GM12873 (cell line): ENCODE data around the gene PRR33.

Source experiments
- CTCF ChIP-seq: IDR thresholded peaks from 2 replicates; pipeline ENCODE4 v1.5.1; 2012; ENCODE audit warnings: low read depth, mild to moderate bottlenecking, moderate library complexity, low read length, control low read depth; ENCODE audit not compliant: insufficient read depth; ENCODE audit errors: missing control alignments

Gene PRR33

DNA sequence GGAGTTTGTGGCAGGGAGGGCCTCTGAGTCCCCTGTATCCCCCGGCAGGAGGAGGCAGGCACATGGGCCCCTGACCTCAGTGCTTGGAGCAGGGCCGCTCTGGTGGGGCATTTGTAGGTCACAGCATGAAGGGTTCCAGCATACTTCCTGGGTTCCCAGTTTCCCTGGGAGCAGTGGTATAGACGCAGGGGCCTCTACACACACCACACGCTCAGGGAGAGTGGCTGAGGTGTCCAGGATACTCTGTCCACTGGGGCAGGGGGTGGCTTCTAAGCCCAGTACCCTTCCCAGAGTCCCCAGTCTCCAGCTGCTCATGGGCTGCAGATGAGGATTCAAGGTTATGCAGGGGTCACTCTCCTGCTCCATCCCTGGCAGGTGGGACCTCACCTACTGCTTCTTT is 32.7 kb downstream of the PRR33 start:
- TF ChIP-seq CTCF = no peak

DNA sequence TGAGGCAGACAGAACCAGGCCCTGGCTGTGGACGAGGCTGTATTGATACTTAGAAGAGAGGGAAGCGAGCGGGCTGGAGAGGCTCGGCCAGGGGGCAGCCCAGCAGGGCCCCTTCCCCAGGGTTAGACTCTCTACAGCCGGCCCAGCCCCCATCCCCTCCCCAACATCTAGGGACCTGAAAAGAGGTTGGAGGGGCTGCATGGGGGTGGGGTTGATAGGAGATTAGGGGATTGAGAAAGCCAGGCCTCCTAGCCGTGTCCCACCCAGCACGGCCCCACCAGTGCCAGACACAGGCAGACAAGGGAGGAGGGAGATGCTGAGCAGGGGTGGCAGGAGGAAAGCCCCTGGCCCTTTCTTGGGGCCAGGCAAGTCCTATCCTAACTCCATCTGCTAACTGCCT is 33.1 kb downstream of the PRR33 start:
- no peak for TF ChIP-seq CTCF

DNA sequence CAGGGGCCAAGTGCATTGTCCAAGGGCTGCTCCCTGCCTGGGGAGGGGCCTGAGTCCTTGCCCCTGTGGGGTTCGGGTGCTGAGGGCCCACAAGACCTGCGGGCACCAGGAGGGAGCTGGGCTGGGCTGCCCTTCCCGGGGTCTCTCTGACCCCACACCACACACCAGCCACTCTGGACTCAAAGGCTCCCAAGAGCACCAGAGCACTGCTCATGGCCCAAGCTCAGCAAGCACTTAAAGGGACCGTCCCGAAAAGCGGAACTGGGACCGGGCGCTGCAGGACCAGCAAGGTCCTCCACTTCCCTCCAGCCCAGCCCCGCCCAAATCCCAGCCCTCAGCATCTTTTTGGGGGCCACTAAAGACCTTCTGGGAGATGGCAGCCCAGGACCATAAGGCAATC is 33.5 kb downstream of the PRR33 start:
- no peak for TF ChIP-seq CTCF

- no peak for TF ChIP-seq CTCF
These were observed 34.6 kb downstream of the PRR33 start for GRCh38 chr11:1857064-1857463.

DNA sequence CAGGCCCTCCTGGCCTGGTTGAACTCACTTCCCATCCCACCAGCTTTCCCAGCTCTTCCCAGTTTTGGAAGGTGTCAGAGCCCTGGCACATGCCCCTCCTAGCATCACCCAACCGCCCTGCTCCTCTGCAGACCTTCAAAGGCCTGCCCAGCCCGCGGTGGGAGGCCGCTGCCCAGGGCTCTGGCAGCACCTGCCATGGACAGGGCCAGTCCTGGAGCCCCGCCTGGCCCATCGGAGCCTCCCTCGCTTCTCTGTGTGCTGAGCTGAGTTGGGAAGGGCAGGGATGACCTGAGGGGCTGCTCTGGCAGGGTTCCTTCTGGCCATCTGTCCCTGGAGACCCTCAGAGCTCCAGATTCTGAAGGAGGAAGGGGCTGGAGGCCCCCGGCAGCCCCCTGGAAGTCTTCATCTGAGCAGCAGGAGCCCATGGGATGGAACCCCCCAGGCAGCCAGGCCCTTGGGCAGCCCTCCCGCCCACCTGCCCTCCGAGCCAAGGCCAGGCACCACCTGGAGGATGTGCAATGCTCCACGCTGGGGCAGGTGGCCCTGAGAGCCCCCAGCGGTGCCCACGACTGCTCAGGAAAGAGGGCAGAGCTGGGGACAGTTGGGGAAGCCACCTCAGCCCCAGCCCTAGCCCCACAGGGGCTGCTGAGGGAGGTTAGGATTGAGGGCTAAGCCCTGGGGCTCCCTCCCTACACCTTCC is 35.2 kb downstream of the PRR33 start:
- no peak for TF ChIP-seq CTCF

- no peak for TF ChIP-seq CTCF
These were observed 35.8 kb downstream of the PRR33 start for GRCh38 chr11:1855886-1856265.

DNA sequence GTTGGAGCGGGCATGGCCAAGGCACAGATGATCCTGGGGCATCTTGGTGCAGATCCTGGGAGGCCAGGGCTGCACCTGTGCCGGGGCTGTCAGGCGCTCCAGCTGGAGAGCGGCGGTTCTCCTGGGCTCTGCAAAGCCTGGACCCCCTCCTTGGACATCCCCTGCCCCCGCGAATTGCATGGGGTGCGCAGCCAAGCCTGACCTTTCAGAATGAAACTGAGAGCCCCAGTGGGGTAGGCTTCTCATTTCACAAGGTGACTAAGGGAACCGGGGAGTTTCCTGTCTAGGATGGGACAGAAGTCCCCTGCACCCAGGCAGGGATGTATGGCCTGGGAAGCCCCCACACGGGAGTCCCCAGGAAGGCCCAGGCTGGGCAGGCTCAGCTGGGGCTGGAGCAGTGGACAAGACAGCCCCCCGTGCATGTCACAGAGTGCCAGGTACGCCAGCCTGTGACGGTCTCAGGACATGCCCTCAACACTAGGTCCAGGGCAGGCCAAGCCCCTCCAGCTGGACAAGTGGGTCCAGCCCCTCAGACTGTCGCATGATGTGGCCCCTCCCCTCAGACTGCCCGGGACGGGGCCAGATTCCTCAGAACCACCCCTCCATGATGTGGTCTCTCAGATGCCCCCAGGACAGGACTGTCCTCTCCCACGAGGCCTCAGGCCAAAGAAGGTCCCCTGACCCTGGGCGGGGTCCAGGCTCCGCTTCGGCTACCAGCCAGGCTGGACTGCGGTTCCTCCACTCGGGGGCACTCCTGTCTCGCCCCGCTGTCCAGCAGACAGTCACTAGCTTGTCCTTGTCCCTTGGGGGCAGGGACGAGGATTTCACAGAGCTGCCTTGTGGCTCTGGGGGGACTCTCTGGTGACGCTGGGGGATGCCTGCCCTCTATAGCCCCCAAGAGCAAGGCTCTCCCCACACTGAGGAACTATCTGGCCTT is 36.5 kb downstream of the PRR33 start:
- TF ChIP-seq CTCF = no peak
